ENCODE data around the gene OTOA.

GRCh38 chr16:21704733-21705132 is 41.0 kb downstream of the OTOA start:
- TF ChIP-seq CTCF (IDR thresholded peaks at IDR 0.05) (no peak), POLR2A (IDR thresholded peaks at IDR 0.05) (no peak)
